ENCODE results near the gene MAP1B.

DNA sequence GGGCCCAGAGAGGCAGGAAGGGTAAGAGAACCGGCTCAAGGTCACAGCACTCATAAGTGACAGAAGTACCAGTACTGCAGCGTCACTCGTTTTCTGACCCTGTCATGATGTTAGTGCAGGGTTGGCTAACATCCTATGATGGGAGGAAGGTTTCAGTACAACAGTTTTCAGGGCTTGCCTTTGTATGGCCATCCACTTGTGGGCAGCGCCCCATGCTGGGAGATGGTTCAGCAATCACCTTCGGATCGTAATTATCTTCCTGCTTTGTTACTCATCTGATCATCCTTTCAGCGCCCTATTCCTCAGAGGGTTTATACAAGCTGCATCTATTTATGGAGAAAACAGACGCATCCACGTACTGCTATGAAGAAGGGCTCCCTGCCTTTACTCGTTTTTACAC lies 2.4 kb downstream of the MAP1B start:
- TF ChIP-seq POLR2A (IDR thresholded peaks at IDR 0.05; ENCODE audit: low read depth, low read length) (no peak), CEBPB (IDR thresholded peaks at IDR 0.05; ENCODE audit: low read depth, low read length) (no peak), MXI1 (IDR thresholded peaks at IDR 0.05; ENCODE audit: borderline replicate concordance, low read depth, low read length) (no peak), RFX5 (IDR thresholded peaks at IDR 0.05; ENCODE audit: low read depth, low read length) (no peak), NFE2L2 (IDR thresholded peaks at IDR 0.05; ENCODE audit: low read depth, low read length) (no peak), RAD21 (IDR thresholded peaks at IDR 0.05; ENCODE audit: low read length) (peak; percentile 26; the same call in 1 of the 2 replicates), MAFK (IDR thresholded peaks at IDR 0.05; ENCODE audit: low read depth, low read length) (no peak), RCOR1 (IDR thresholded peaks at IDR 0.05; ENCODE audit: insufficient replicate concordance, low read length) (no peak), SMC3 (IDR thresholded peaks at IDR 0.05; ENCODE audit: low read depth, low read length) (no peak), FOS (IDR thresholded peaks at IDR 0.05; ENCODE audit: low read depth, low read length) (no peak), BHLHE40 (IDR thresholded peaks at IDR 0.05; ENCODE audit: low read depth, low read length) (no peak), CHD1 (IDR thresholded peaks at IDR 0.05; ENCODE audit: low read depth, low read length) (no peak)
- TF ChIP-seq, protein P1, sequence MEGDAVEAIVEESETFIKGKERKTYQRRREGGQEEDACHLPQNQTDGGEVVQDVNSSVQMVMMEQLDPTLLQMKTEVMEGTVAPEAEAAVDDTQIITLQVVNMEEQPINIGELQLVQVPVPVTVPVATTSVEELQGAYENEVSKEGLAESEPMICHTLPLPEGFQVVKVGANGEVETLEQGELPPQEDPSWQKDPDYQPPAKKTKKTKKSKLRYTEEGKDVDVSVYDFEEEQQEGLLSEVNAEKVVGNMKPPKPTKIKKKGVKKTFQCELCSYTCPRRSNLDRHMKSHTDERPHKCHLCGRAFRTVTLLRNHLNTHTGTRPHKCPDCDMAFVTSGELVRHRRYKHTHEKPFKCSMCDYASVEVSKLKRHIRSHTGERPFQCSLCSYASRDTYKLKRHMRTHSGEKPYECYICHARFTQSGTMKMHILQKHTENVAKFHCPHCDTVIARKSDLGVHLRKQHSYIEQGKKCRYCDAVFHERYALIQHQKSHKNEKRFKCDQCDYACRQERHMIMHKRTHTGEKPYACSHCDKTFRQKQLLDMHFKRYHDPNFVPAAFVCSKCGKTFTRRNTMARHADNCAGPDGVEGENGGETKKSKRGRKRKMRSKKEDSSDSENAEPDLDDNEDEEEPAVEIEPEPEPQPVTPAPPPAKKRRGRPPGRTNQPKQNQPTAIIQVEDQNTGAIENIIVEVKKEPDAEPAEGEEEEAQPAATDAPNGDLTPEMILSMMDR (conservative IDR thresholded peaks at IDR 0.05; ENCODE audit: low read depth, low read length): no peak
- TF ChIP-seq, protein P2, sequence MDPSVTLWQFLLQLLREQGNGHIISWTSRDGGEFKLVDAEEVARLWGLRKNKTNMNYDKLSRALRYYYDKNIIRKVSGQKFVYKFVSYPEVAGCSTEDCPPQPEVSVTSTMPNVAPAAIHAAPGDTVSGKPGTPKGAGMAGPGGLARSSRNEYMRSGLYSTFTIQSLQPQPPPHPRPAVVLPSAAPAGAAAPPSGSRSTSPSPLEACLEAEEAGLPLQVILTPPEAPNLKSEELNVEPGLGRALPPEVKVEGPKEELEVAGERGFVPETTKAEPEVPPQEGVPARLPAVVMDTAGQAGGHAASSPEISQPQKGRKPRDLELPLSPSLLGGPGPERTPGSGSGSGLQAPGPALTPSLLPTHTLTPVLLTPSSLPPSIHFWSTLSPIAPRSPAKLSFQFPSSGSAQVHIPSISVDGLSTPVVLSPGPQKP (IDR thresholded peaks at IDR 0.05; ENCODE audit: borderline replicate concordance, low read depth, low read length): no peak
